SK-N-SH treated with all-trans-retinoic acid at 6 μM for 48 hours (cell line): ENCODE data around the gene TEKT2.

ENCODE experiments used
- ARNTL ChIP-seq: fragments of 450-650 bp; formaldehyde crosslinking; IDR thresholded peaks from 2 replicates; pipeline ENCODE4 v1.5.0; 2020; ENCODE audit warnings: low read depth, mild to moderate bottlenecking, moderate library complexity, borderline replicate concordance
- BACH2 ChIP-seq: fragments of 250-450 bp; sonication (Bioruptor Pico); IDR thresholded peaks from 2 replicates; pipeline ENCODE4 v1.9.0; 2021; ENCODE audit warnings: mild to moderate bottlenecking, borderline replicate concordance
- CSDC2 ChIP-seq: fragments of 250-450 bp; sonication (Bioruptor Pico); IDR thresholded peaks from 2 replicates; pipeline ENCODE4 v1.5.0; 2020; ENCODE audit warnings: mild to moderate bottlenecking, moderate library complexity
- ISL1 ChIP-seq: fragments of 250-450 bp; sonication (Bioruptor Pico); IDR thresholded peaks from 2 replicates; pipeline ENCODE4 v2.1.2; 2022; ENCODE audit warnings: mild to moderate bottlenecking, moderate library complexity
- RARB ChIP-seq: fragments of 250-450 bp; sonication (Bioruptor Pico); IDR thresholded peaks from 2 replicates; pipeline ENCODE4 v1.8.0; 2021; ENCODE audit warnings: mild to moderate bottlenecking, moderate library complexity
- SNAI2 ChIP-seq: fragments of 250-450 bp; sonication (Bioruptor Pico); IDR thresholded peaks from 2 replicates; pipeline ENCODE4 v1.5.0; 2020; ENCODE audit warnings: mild to moderate bottlenecking, moderate library complexity
- TOX ChIP-seq: fragments of 250-450 bp; sonication (Bioruptor Pico); IDR thresholded peaks from 2 replicates; pipeline ENCODE4 v1.8.0; 2021; ENCODE audit warnings: mild to moderate bottlenecking, moderate library complexity, borderline replicate concordance
- ZC3H10 ChIP-seq: fragments of 250-450 bp; sonication (Bioruptor Pico); IDR thresholded peaks from 2 replicates; pipeline ENCODE4 v1.5.1; 2021; ENCODE audit warnings: mild to moderate bottlenecking, moderate library complexity
- ZFP3 ChIP-seq: fragments of 250-450 bp; sonication (Bioruptor Pico); IDR thresholded peaks from 2 replicates; pipeline ENCODE4 v1.5.0; 2020; ENCODE audit warnings: mild to moderate bottlenecking, moderate library complexity
- ZFP30 ChIP-seq: fragments of 450-650 bp; formaldehyde crosslinking; IDR thresholded peaks from 2 replicates; pipeline ENCODE4 v1.5.0; 2022; ENCODE audit warnings: mild to moderate bottlenecking, moderate library complexity
- TF ChIP-seq, protein P1 (sequence below): fragments of 250-450 bp; sonication (Bioruptor Pico); IDR thresholded peaks from 2 replicates; pipeline ENCODE4 v1.5.0; 2020; ENCODE audit warnings: mild to moderate bottlenecking, moderate library complexity
- TF ChIP-seq, protein P2 (sequence below): fragments of 250-450 bp; sonication (Bioruptor Pico); IDR thresholded peaks from 2 replicates; pipeline ENCODE4 v1.5.1; 2020; ENCODE audit warnings: low read depth, mild to moderate bottlenecking, moderate library complexity
- TF ChIP-seq, protein P3 (sequence below): fragments of 250-450 bp; sonication (Bioruptor Pico); IDR thresholded peaks from 2 replicates; pipeline ENCODE4 v1.8.0; 2020; ENCODE audit warnings: mild to moderate bottlenecking, moderate library complexity, borderline replicate concordance

DNA sequence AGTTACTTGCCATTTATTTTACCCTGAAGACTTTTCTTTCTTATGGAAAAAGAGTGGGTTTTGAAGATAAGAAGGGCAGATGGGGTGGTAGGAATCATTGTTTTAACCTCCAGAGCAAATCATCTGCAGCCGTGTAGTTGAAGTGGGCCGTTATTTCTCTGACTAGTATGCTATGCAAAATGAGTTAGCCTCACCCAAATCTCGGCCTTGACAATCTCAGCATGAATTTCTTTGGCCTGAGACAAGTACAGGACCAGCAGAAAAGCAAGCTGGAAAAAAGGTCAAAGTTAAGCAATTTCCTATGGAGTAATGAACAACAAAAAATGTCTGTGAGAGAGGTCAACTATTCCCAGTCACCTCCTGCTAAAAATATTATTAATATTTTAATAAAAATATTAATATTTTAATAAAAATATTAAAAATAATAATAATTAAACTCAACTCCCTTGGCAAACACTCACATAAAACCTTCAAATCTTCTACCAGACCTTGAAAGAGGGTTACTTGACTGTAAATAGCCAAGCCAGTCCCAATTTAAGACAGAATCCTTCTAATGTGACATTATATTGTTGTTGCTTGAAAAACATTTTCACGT is 6.8 kb upstream of the TEKT2 start:
- TF ChIP-seq RARB (CRISPR knock-in tag) (no peak), ARNTL (CRISPR knock-in tag) (no peak), SNAI2 (CRISPR knock-in tag) (no peak), CSDC2 (CRISPR knock-in tag) (no peak), ZFP30 (no peak), ZFP3 (CRISPR knock-in tag) (no peak), ZC3H10 (CRISPR knock-in tag) (no peak), BACH2 (no peak), TOX (CRISPR knock-in tag) (no peak), ISL1 (CRISPR knock-in tag) (no peak)
- TF ChIP-seq, protein P1, sequence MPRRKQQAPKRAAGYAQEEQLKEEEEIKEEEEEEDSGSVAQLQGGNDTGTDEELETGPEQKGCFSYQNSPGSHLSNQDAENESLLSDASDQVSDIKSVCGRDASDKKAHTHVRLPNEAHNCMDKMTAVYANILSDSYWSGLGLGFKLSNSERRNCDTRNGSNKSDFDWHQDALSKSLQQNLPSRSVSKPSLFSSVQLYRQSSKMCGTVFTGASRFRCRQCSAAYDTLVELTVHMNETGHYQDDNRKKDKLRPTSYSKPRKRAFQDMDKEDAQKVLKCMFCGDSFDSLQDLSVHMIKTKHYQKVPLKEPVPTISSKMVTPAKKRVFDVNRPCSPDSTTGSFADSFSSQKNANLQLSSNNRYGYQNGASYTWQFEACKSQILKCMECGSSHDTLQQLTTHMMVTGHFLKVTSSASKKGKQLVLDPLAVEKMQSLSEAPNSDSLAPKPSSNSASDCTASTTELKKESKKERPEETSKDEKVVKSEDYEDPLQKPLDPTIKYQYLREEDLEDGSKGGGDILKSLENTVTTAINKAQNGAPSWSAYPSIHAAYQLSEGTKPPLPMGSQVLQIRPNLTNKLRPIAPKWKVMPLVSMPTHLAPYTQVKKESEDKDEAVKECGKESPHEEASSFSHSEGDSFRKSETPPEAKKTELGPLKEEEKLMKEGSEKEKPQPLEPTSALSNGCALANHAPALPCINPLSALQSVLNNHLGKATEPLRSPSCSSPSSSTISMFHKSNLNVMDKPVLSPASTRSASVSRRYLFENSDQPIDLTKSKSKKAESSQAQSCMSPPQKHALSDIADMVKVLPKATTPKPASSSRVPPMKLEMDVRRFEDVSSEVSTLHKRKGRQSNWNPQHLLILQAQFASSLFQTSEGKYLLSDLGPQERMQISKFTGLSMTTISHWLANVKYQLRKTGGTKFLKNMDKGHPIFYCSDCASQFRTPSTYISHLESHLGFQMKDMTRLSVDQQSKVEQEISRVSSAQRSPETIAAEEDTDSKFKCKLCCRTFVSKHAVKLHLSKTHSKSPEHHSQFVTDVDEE (CRISPR knock-in tag) = no peak
- TF ChIP-seq, protein P2, sequence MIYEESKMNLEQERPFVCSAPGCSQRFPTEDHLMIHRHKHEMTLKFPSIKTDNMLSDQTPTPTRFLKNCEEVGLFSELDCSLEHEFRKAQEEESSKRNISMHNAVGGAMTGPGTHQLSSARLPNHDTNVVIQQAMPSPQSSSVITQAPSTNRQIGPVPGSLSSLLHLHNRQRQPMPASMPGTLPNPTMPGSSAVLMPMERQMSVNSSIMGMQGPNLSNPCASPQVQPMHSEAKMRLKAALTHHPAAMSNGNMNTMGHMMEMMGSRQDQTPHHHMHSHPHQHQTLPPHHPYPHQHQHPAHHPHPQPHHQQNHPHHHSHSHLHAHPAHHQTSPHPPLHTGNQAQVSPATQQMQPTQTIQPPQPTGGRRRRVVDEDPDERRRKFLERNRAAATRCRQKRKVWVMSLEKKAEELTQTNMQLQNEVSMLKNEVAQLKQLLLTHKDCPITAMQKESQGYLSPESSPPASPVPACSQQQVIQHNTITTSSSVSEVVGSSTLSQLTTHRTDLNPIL = no peak
- TF ChIP-seq, protein P3, sequence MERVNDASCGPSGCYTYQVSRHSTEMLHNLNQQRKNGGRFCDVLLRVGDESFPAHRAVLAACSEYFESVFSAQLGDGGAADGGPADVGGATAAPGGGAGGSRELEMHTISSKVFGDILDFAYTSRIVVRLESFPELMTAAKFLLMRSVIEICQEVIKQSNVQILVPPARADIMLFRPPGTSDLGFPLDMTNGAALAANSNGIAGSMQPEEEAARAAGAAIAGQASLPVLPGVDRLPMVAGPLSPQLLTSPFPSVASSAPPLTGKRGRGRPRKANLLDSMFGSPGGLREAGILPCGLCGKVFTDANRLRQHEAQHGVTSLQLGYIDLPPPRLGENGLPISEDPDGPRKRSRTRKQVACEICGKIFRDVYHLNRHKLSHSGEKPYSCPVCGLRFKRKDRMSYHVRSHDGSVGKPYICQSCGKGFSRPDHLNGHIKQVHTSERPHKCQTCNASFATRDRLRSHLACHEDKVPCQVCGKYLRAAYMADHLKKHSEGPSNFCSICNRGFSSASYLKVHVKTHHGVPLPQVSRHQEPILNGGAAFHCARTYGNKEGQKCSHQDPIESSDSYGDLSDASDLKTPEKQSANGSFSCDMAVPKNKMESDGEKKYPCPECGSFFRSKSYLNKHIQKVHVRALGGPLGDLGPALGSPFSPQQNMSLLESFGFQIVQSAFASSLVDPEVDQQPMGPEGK = no peak
